ENCODE results near the gene LRRC10B.

The LRRC10B gene

DNA sequence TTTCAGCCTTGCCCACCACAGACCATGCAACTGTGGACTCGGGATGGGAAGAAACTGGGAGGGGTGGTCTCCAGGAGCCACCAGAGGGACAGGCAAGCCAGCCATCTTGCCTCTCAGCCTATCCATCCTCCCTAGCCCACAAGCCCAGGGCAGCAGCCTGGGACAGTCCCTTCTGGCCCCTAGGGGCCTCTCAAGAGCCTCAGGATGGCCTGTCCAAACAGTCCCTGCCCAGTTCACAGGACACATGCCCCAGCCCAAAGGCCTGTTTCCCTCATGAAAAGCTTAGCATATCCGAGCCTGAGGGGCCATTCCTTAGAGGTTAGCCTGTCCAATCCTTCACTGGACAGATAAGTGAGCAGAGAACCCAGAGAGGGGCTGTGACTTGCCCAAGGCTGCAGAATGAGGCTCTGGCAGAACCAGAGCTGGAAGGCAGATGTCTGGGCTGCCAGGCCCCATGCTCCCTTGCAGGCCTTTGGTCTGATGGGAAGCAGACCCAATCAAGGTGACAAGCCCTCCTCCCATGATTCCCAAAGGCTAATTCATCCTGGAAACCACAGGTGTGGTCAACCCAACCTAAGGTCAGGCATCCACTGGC is 28.2 kb downstream of the LRRC10B start:
- Mint-ChIP-seq H3K9me3 (no peaks in the 10 kb centered on the region), H3K4me3 (no peak overlapping the region), H3K36me3 (no peaks in the 10 kb centered on the region), H3K4me1 (peaks cover 10% of the 10 kb centered on the region), H3K27ac (no peak overlapping the region), H3K27me3 (peaks cover 31% of the 10 kb centered on the region)
- DNase-seq (ENCODE audit: low spot score in 2 of 2) (no peak), ATAC-seq (ENCODE audit: low read depth) (no peak)

DNA sequence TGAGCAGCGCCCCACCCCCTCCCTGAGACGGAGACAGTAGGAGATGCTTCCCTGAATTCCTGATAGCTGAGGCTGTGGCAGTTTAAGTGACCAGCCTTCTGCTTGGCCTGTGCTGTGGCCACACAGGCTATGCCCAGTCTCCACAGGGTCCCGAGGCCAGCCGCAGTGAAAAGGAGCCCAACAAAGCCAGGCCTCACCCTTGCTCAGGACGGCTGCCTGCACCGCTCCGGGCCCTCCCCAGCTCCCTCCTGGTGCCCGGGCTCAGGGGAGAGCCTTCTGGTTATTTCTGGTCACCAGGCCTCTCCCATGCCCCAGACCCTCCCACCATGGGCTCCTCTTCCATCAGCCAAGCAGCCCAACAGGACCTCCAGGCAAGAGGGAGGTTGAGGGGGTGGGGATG is 28.8 kb downstream of the LRRC10B start:
- DNase-seq (ENCODE audit: low spot score in 2 of 2) (no peak), ATAC-seq (ENCODE audit: low read depth) (no peak)
- Mint-ChIP-seq H3K4me3 (no peak overlapping the region), H3K4me1 (peaks cover 11% of the 10 kb centered on the region), H3K27ac (no peak overlapping the region), H3K27me3 (peaks cover 32% of the 10 kb centered on the region), H3K36me3 (no peaks in the 10 kb centered on the region), H3K9me3 (no peaks in the 10 kb centered on the region)

DNA sequence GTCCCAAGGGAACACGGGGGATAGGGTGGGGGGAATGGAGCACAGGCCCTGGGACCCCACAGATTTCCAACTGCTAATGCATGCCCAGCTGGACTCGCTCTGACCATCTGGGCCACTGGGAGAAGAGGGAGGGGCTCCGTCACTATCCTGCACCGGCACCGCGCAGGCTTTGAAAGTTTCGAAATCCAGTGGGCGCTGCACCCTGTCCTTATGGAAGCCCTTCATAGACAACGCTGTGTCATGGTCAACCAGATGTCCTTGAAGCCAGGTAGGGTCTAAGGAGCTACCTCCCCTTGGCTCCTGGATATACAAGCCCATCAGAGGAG is 30.1 kb downstream of the LRRC10B start:
- H3K36me3 Mint-ChIP-seq = no peaks in the 10 kb centered on the region
- peaks cover 28% of the 10 kb centered on the region for H3K27me3 Mint-ChIP-seq
- no peaks in the 10 kb centered on the region for H3K9me3 Mint-ChIP-seq
- no peak overlapping the region for H3K4me3 Mint-ChIP-seq
- H3K4me1 Mint-ChIP-seq = peaks cover 11% of the 10 kb centered on the region
- ATAC-seq (ENCODE audit: low read depth) (no peak), DNase-seq (ENCODE audit: low spot score in 2 of 2) (no peak)
- H3K27ac Mint-ChIP-seq = no peak overlapping the region

DNA sequence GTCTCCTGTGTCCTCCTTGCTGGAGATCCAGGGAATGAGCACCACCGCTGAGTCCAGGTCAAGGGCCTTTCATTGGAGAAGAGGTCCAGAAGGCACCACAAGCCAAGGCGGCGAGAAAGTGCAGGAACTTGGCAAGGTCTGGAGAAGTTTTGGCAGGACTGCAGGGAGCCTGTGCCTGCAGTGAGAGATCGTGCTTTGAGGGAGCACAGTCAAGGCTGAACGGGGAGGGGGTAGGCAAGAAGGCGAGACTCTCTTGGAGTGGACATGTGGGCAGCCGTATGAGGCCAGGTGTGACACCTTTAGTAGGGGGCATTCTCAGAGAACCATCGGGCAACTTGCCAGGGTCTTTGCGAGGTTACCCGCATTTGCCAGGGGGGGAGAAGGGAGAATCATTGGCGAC is 30.5 kb downstream of the LRRC10B start:
- no peak overlapping the region for H3K4me3 Mint-ChIP-seq

DNA sequence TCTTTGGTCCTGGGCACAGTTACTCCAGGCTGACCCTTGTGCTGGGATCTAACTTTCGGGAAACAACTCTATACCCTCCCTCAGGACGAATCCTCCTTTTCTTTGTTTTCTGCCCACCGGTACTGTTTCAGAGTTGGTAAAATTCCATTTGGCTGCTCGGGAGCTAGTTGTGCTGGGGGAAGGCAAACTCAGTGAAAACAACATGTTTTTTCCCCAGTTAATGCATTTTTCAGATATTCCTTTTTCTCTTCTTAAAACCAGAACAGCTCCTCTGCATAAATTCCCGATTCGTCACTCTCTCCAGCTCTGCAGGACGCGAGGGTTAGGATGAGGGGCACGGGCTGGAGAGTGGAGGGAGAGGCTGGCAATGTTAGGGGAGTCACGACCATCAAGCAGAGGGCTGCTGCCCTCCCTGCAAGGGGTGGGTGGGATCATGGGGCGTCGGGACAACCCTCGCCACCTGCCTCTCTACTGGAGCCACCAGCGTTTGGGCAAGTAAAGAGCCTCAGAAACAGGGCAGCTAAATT is 31.3 kb downstream of the LRRC10B start:
- DNase-seq (ENCODE audit: low spot score in 2 of 2) = no peak
- no peak overlapping the region for H3K27ac Mint-ChIP-seq
- H3K9me3 Mint-ChIP-seq = no peaks in the 10 kb centered on the region
- H3K36me3 Mint-ChIP-seq = no peaks in the 10 kb centered on the region
- no peak for ATAC-seq (ENCODE audit: low read depth)
- H3K27me3 Mint-ChIP-seq = peaks cover 19% of the 10 kb centered on the region
- peaks cover 8% of the 10 kb centered on the region for H3K4me1 Mint-ChIP-seq
- no peak overlapping the region for H3K4me3 Mint-ChIP-seq

More for the DNA sequence above, 30.5 kb downstream of the LRRC10B start:
- peaks cover 25% of the 10 kb centered on the region for H3K27me3 Mint-ChIP-seq
- H3K36me3 Mint-ChIP-seq = no peaks in the 10 kb centered on the region
- H3K4me1 Mint-ChIP-seq = peaks cover 11% of the 10 kb centered on the region
- H3K27ac Mint-ChIP-seq = no peak overlapping the region
- no peaks in the 10 kb centered on the region for H3K9me3 Mint-ChIP-seq
- DNase-seq (ENCODE audit: low spot score in 2 of 2) (no peak), ATAC-seq (ENCODE audit: low read depth) (no peak)

- H3K9me3 Mint-ChIP-seq = no peaks in the 10 kb centered on the region
- ATAC-seq (ENCODE audit: low read depth) (no peak), DNase-seq (ENCODE audit: low spot score in 2 of 2) (no peak)
- no peak overlapping the region for H3K4me3 Mint-ChIP-seq
- no peaks in the 10 kb centered on the region for H3K36me3 Mint-ChIP-seq
- peaks cover 10% of the 10 kb centered on the region for H3K4me1 Mint-ChIP-seq
- H3K27me3 Mint-ChIP-seq = peaks cover 20% of the 10 kb centered on the region
- no peak overlapping the region for H3K27ac Mint-ChIP-seq
Observed at GRCh38 chr11:61540528-61540927, 32.0 kb downstream of the LRRC10B start.

GRCh38 chr11:61541598-61541997 is 33.0 kb downstream of the LRRC10B start:
- Mint-ChIP-seq H3K4me3 (no peak overlapping the region), H3K4me1 (peaks cover 12% of the 10 kb centered on the region), H3K27me3 (peaks cover 26% of the 10 kb centered on the region), H3K9me3 (no peaks in the 10 kb centered on the region), H3K36me3 (no peaks in the 10 kb centered on the region), H3K27ac (no peak overlapping the region)
- no peak for ATAC-seq (ENCODE audit: low read depth)
- DNase-seq (ENCODE audit: low spot score in 2 of 2) = no peak

DNA sequence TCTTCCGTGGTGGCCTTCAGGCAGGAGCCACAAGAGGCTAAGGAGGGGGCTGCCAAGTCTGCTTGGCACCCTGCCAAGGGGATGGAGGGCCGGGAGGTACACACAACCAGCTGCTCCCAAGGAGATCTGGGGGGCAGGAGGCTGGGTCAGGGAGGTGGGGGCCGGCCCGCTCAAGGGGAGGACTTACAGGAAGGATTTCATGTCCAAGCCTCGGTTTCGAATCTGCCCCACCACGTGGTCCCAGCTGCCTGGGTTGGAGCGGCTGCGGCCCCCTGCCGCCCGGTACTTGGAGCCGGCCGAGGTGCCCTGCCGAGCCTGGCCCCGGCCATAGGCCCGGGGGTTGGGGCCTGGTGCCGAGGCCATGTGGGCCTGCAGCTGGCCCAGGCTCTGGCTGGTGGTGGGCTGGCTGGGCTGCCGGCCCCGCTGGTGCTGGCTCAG is 33.5 kb downstream of the LRRC10B start:
- no peak for ATAC-seq (ENCODE audit: low read depth)
- Mint-ChIP-seq H3K27me3 (peaks cover 27% of the 10 kb centered on the region), H3K4me3 (no peak overlapping the region), H3K4me1 (peaks cover 12% of the 10 kb centered on the region), H3K9me3 (no peaks in the 10 kb centered on the region), H3K27ac (no peak overlapping the region), H3K36me3 (no peaks in the 10 kb centered on the region)
- no peak for DNase-seq (ENCODE audit: low spot score in 2 of 2)

GRCh38 chr11:61542705-61543104 is 34.2 kb downstream of the LRRC10B start:
- ATAC-seq (ENCODE audit: low read depth) = no peak
- no peaks in the 10 kb centered on the region for H3K36me3 Mint-ChIP-seq
- H3K4me3 Mint-ChIP-seq = no peak overlapping the region
- no peak for DNase-seq (ENCODE audit: low spot score in 2 of 2)
- H3K27me3 Mint-ChIP-seq = peaks cover 32% of the 10 kb centered on the region
- H3K4me1 Mint-ChIP-seq = peaks cover 12% of the 10 kb centered on the region
- H3K9me3 Mint-ChIP-seq = no peaks in the 10 kb centered on the region
- no peak overlapping the region for H3K27ac Mint-ChIP-seq

- Mint-ChIP-seq H3K27ac (no peak overlapping the region), H3K27me3 (peaks cover 33% of the 10 kb centered on the region), H3K36me3 (no peaks in the 10 kb centered on the region), H3K9me3 (no peaks in the 10 kb centered on the region), H3K4me3 (no peak overlapping the region), H3K4me1 (peaks cover 12% of the 10 kb centered on the region)
- ATAC-seq (ENCODE audit: low read depth) (no peak), DNase-seq (ENCODE audit: low spot score in 2 of 2) (no peak)
Observed at GRCh38 chr11:61543606-61544306, 35.2 kb downstream of the LRRC10B start.

- H3K27ac Mint-ChIP-seq = no peak overlapping the region
- no peak overlapping the region for H3K4me3 Mint-ChIP-seq
- H3K4me1 Mint-ChIP-seq = peaks cover 12% of the 10 kb centered on the region
- no peaks in the 10 kb centered on the region for H3K36me3 Mint-ChIP-seq
- no peaks in the 10 kb centered on the region for H3K9me3 Mint-ChIP-seq
- ATAC-seq (ENCODE audit: low read depth) (no peak), DNase-seq (ENCODE audit: low spot score in 2 of 2) (no peak)
- peaks cover 29% of the 10 kb centered on the region for H3K27me3 Mint-ChIP-seq
Observed at GRCh38 chr11:61544466-61544865, 35.9 kb downstream of the LRRC10B start.

DNA sequence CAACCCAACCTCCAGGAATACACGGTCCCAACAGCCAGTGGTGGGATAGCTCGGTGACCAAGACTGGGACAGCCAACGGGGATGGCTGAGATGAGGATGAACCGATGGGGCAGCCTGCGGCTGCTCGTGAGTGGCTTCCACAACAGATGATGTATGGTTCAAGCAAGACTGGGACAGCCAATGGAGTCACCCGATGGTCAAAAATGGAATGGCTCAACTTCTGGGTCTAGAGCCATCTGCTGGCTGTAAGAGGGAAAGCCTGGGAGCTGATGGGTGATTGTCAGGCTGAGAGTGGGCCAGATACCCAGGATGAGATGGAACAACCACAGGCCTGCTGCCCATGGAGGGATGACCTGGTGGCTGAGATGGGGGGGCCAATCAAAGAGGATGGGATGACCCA is 36.8 kb downstream of the LRRC10B start:
- no peak for DNase-seq (ENCODE audit: low spot score in 2 of 2)
- ATAC-seq (ENCODE audit: low read depth) = no peak
- H3K36me3 Mint-ChIP-seq = no peaks in the 10 kb centered on the region
- peaks cover 12% of the 10 kb centered on the region for H3K4me1 Mint-ChIP-seq
- peaks cover 30% of the 10 kb centered on the region for H3K27me3 Mint-ChIP-seq
- H3K4me3 Mint-ChIP-seq = no peak overlapping the region
- H3K9me3 Mint-ChIP-seq = no peaks in the 10 kb centered on the region
- H3K27ac Mint-ChIP-seq = no peak overlapping the region

GRCh38 chr11:61545921-61546320 is 37.4 kb downstream of the LRRC10B start:
- Mint-ChIP-seq H3K36me3 (no peaks in the 10 kb centered on the region), H3K27ac (no peak overlapping the region), H3K9me3 (no peaks in the 10 kb centered on the region), H3K27me3 (peaks cover 33% of the 10 kb centered on the region), H3K4me1 (peaks cover 16% of the 10 kb centered on the region), H3K4me3 (no peak overlapping the region)
- DNase-seq (ENCODE audit: low spot score in 2 of 2) (no peak), ATAC-seq (ENCODE audit: low read depth) (no peak)

DNA sequence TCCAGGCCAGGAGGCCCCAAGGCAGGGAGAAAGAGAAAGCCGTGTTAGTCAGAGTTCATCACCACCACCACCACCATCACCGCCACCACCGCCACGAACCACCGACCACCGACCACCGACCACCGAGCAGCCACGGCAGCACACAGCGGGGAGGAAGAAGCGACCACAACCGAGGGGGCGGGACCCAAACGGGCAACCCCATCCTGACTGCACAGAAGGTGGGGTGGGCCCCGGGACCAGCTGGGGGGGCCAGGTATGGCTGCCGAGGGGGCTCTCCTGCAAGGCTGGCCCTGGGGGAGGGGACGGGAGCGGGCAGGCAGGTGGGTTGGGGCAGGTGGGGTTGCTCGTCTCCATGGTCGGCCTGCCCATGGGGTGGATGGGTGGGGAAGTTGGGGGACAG is 38.1 kb downstream of the LRRC10B start:
- Mint-ChIP-seq H3K4me3 (no peak overlapping the region), H3K9me3 (no peaks in the 10 kb centered on the region), H3K27ac (no peak overlapping the region), H3K4me1 (peaks cover 11% of the 10 kb centered on the region), H3K36me3 (no peaks in the 10 kb centered on the region), H3K27me3 (peaks cover 33% of the 10 kb centered on the region)
- DNase-seq (ENCODE audit: low spot score in 2 of 2) (no peak), ATAC-seq (ENCODE audit: low read depth) (no peak)

DNA sequence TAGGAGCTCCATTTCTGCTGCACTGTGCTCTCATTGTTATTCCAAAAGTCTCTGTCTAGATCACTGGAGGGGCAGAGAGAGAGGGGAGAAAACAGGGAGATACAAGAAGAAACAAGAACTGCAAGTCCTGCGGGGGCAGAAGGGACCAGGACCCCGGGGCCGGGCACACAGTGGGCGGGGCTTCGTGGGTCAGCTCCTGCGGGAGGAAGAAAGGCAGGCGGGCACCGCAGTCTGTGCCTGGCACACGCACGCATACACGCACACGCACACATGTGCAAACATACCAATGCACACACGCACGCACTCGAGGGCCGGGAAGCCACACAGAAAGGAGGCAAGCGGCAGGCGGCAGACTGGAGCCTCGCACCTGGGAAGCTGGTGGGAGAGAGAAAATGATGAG is 38.7 kb downstream of the LRRC10B start:
- H3K36me3 Mint-ChIP-seq = no peaks in the 10 kb centered on the region
- no peak overlapping the region for H3K4me3 Mint-ChIP-seq
- peaks cover 32% of the 10 kb centered on the region for H3K27me3 Mint-ChIP-seq
- H3K4me1 Mint-ChIP-seq = peaks cover 9% of the 10 kb centered on the region
- ATAC-seq (ENCODE audit: low read depth) (no peak), DNase-seq (ENCODE audit: low spot score in 2 of 2) (no peak)
- no peak overlapping the region for H3K27ac Mint-ChIP-seq
- H3K9me3 Mint-ChIP-seq = no peaks in the 10 kb centered on the region

All from memory B cell (primary cell).